ENCODE measurements around the gene TUSC2.

GRCh38 chr3:50327943-50328691, at the start of gene TUSC2:
- TF ChIP-seq EZH2phosphoT487 (IDR thresholded peaks at IDR 0.05; ENCODE audit: unreplicated experiment), result no peak
- no peak for TF ChIP-seq CTCF (conservative IDR thresholded peaks at IDR 0.05; ENCODE audit: low read depth in 2 of 2)

Measured in GM23338 (cell line).